Activated CD8-positive, alpha-beta T cell treated with anti-CD3 and anti-CD28 coated beads, Interleukin-2, amount 10 ng/mL, durations not matched to agents 7 days and 5 days (primary cell): Measurements from ENCODE around the gene SEMA3G. TPM values are rescaled to one million over a fixed set of nuclear protein-coding genes. Genes with fewer than 3 reads are reported as not detected.

Experiments
- ATAC-seq: fragments of 150-1000 bp; cut with Tn5 transposase; one replicate; pipeline ENCODE4 v1.10.0; 2021; ENCODE audit warnings: moderate library complexity
- CTCF ChIA-PET: fragments of 350-600 bp; sonication (Branson Sonifier 250); formaldehyde crosslinking; loops from one replicate; lab custom pipeline; 2021; ENCODE audit warnings: antibody characterized with exemption; lab: Charles Lee
- POLR2A ChIA-PET: fragments of 350-600 bp; sonication (Branson Sonifier 250); formaldehyde crosslinking; loops from one replicate; lab custom pipeline; 2021; ENCODE audit warnings: antibody characterized with exemption; lab: Charles Lee
- DNase-seq: peaks from one replicate; pipeline ENCODE4 v3.0.0-alpha.2; 2020
- H3K27ac Mint-ChIP-seq: one replicate; pipeline ENCODE4 v1.8.0; 2021; ENCODE audit warnings: mild to moderate bottlenecking, mixed read lengths
- H3K27me3 Mint-ChIP-seq: one replicate; pipeline ENCODE4 v1.8.0; 2021; ENCODE audit warnings: low read depth, mixed read lengths
- H3K36me3 Mint-ChIP-seq: one replicate; pipeline ENCODE4 v1.8.0; 2021; ENCODE audit warnings: low read depth, mixed read lengths
- H3K4me1 Mint-ChIP-seq: one replicate; pipeline ENCODE4 v1.8.0; 2021; ENCODE audit warnings: low read depth, mixed read lengths
- H3K4me3 Mint-ChIP-seq: one replicate; pipeline ENCODE4 v1.8.0; 2021; ENCODE audit warnings: mild to moderate bottlenecking, mixed read lengths
- H3K9me3 Mint-ChIP-seq: one replicate; pipeline ENCODE4 v1.8.0; 2022; ENCODE audit warnings: mixed read lengths; ENCODE audit not compliant: insufficient read depth
- total RNA-seq, 2 experiments: library from RNA; stranded (reverse); gene quantifications; one replicate each; pipeline ENCODE4 v1.2.3, GENCODE V29; 2021

Gene SEMA3G
- total RNA-seq, 2 experiments from 2014 or later = 0.13 to 0.21 TPM

DNA sequence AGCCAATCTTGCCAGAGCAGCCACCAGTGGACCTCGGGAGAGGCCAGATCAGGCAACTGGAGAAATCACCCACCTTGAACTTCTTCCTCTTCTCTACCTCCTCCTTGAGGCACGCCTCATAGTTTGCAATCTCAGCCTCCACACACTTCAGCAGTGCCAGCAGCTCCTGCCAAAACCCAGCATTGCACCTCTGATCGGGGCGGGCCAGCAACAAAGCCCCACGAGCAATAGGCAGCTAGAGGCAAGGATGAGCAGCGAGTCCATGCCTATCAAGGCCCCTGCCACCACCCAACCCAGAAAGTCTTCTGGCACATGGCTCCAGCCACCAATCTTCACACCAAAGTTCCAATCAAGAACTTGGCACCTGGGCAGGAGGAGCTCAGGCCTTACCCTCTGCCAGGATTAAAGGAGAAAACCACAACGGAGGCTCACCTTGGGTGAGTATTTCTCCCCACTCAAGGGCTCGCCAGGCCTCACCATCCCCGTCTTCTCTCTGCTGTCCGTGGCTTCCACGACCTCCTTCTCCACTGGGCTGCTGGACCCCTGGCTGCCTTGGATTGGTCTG, 42.1 kb downstream of the SEMA3G start:
- no peak overlapping the region for H3K27ac Mint-ChIP-seq
- CTCF ChIA-PET = no interaction called here
- POLR2A ChIA-PET = no interaction called here

GRCh38 chr3:52402101-52402521, 42.8 kb downstream of the SEMA3G start:
- peaks cover 47% of the 10 kb centered on the region for H3K36me3 Mint-ChIP-seq
- no peak overlapping the region for H3K27ac Mint-ChIP-seq
- ChIA-PET CTCF (no interaction called here), POLR2A (no interaction called here)
- DNase-seq (no peak), ATAC-seq (no peak)
- H3K4me3 Mint-ChIP-seq = no peak overlapping the region
- peaks cover 9% of the 10 kb centered on the region for H3K4me1 Mint-ChIP-seq
- no peaks in the 10 kb centered on the region for H3K27me3 Mint-ChIP-seq
- no peaks in the 10 kb centered on the region for H3K9me3 Mint-ChIP-seq

More for the DNA sequence above, 42.1 kb downstream of the SEMA3G start:
- Mint-ChIP-seq H3K4me1 (peaks cover 9% of the 10 kb centered on the region), H3K36me3 (peaks cover 54% of the 10 kb centered on the region), H3K27me3 (no peaks in the 10 kb centered on the region), H3K4me3 (no peak overlapping the region), H3K9me3 (no peaks in the 10 kb centered on the region)
- DNase-seq (no peak), ATAC-seq (no peak)

DNA sequence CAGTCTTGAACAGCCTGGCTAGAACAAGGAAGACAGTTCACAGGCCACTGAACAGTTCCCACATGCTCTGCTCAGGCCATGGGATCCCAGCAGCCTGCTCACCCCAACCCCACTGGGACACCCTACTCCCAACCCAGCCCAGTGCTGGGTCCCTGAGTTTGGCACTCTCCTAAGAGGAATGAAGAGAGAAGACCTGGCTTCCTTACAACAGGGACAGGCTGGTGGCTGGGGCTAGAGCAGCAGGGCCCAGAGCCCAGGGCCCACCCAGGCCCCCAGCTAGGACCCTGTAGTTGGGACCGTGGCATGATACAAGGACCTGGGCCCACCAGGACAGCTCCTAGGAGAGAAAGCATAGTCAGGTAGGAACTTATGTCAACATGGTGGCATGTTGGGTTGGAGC, 43.4 kb downstream of the SEMA3G start:
- ChIA-PET POLR2A (no interaction called here), CTCF (interaction anchor here (1.8 kb wide), 1 partner anchor 11 kb away, joined by 7 read pairs; no protein-coding TSS in a partner anchor)
- H3K4me1 Mint-ChIP-seq = peaks cover 5% of the 10 kb centered on the region
- no peaks in the 10 kb centered on the region for H3K27me3 Mint-ChIP-seq
- no peak for DNase-seq
- H3K27ac Mint-ChIP-seq = peak overlapping the region; percentile 41
- ATAC-seq = no peak
- peaks cover 43% of the 10 kb centered on the region for H3K36me3 Mint-ChIP-seq
- H3K4me3 Mint-ChIP-seq = no peak overlapping the region
- no peaks in the 10 kb centered on the region for H3K9me3 Mint-ChIP-seq

DNA sequence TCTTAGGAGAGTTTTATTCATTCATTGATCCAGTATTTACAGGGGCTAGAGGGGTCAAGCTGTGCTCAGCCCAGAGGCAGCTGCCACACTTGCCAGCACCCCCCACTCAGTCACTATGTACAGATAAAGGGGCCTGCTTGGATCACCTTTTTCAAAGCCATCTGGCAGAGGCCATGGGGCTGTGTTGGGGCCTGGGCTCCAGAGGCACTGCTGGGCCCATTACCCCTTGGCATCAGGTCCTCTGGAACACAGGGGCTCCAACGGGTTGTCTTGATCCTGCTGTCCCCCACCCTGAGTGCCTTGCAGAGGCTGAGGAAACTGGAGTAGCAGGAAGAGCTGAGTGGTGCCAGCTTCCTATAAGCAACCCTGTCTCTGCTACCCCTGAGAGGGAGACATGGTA, 43.9 kb downstream of the SEMA3G start:
- Mint-ChIP-seq H3K4me3 (no peak overlapping the region), H3K4me1 (peaks cover 3% of the 10 kb centered on the region), H3K27ac (peak overlapping the region; percentile 41), H3K36me3 (peaks cover 42% of the 10 kb centered on the region), H3K27me3 (no peaks in the 10 kb centered on the region), H3K9me3 (no peaks in the 10 kb centered on the region)
- CTCF ChIA-PET = interaction anchor here (1.8 kb wide), 1 partner anchor 12 kb away, joined by 7 read pairs; no protein-coding TSS in a partner anchor
- POLR2A ChIA-PET = interaction anchor here (0.6 kb wide), 1 partner anchor 38 kb away, joined by 3 read pairs; no protein-coding TSS in a partner anchor
- DNase-seq = no peak
- no peak for ATAC-seq

DNA sequence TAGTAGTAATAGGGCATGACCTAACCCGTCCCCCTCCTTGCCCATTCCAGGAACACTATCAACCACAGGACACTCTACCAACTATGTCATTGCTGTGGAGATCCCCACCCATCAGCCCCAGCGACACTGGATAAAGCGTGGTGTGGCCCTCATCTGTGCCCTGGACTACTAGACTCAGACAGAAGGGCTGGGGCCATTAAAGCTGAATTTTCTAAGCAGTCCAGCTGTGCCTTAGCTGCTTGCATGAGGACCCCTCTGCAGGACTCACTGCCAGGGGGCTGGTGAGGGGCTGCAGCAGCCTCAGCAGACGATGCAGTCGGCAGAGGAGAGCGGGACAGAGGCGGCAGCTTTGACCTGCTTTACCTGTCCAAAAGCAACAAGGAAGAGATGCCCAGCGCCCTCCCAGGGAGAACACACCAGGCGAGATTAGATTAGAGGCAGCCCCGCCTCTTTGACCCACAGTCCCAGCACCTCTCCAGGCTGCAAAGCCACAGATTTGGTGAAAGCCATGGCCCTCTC, 44.6 kb downstream of the SEMA3G start:
- Mint-ChIP-seq H3K27ac (no peak overlapping the region), H3K9me3 (no peaks in the 10 kb centered on the region), H3K36me3 (peaks cover 38% of the 10 kb centered on the region), H3K4me3 (no peak overlapping the region), H3K27me3 (no peaks in the 10 kb centered on the region), H3K4me1 (peaks cover 2% of the 10 kb centered on the region)
- CTCF ChIA-PET = interaction anchor here (1.8 kb wide), 1 partner anchor 12 kb away, joined by 7 read pairs; no protein-coding TSS in a partner anchor
- ATAC-seq = no peak
- DNase-seq = no peak
- POLR2A ChIA-PET = no interaction called here

- ChIA-PET CTCF (no interaction called here), POLR2A (no interaction called here)
- Mint-ChIP-seq H3K36me3 (peaks cover 32% of the 10 kb centered on the region), H3K4me1 (no peaks in the 10 kb centered on the region), H3K9me3 (no peaks in the 10 kb centered on the region), H3K27me3 (no peaks in the 10 kb centered on the region), H3K4me3 (no peak overlapping the region), H3K27ac (no peak overlapping the region)
- DNase-seq (no peak), ATAC-seq (no peak)
Measured at GRCh38 chr3:52399593-52399992, 45.3 kb downstream of the SEMA3G start.

- ATAC-seq (no peak), DNase-seq (no peak)
- Mint-ChIP-seq H3K4me1 (no peaks in the 10 kb centered on the region), H3K4me3 (no peak overlapping the region), H3K36me3 (peaks cover 28% of the 10 kb centered on the region), H3K9me3 (no peaks in the 10 kb centered on the region), H3K27me3 (no peaks in the 10 kb centered on the region), H3K27ac (no peak overlapping the region)
- ChIA-PET CTCF (interaction anchor here (1.0 kb wide), 1 partner anchor 10 kb away, joined by 4 read pairs; no protein-coding TSS in a partner anchor), POLR2A (interaction anchor here (1.7 kb wide), 1 partner anchor 9 kb away, joined by 8 read pairs; no protein-coding TSS in a partner anchor)
Measured at GRCh38 chr3:52399131-52399530, 45.8 kb downstream of the SEMA3G start.

GRCh38 chr3:52398670-52399081, 46.2 kb downstream of the SEMA3G start:
- no peak overlapping the region for H3K27ac Mint-ChIP-seq
- H3K4me1 Mint-ChIP-seq = no peaks in the 10 kb centered on the region
- ChIA-PET POLR2A (interaction anchor here (1.7 kb wide), 1 partner anchor 9 kb away, joined by 8 read pairs; no protein-coding TSS in a partner anchor), CTCF (interaction anchor here (1.0 kb wide), 1 partner anchor 10 kb away, joined by 4 read pairs; no protein-coding TSS in a partner anchor)
- H3K4me3 Mint-ChIP-seq = no peak overlapping the region
- ATAC-seq (no peak), DNase-seq (no peak)
- H3K27me3 Mint-ChIP-seq = no peaks in the 10 kb centered on the region
- H3K36me3 Mint-ChIP-seq = peaks cover 23% of the 10 kb centered on the region
- H3K9me3 Mint-ChIP-seq = no peaks in the 10 kb centered on the region

DNA sequence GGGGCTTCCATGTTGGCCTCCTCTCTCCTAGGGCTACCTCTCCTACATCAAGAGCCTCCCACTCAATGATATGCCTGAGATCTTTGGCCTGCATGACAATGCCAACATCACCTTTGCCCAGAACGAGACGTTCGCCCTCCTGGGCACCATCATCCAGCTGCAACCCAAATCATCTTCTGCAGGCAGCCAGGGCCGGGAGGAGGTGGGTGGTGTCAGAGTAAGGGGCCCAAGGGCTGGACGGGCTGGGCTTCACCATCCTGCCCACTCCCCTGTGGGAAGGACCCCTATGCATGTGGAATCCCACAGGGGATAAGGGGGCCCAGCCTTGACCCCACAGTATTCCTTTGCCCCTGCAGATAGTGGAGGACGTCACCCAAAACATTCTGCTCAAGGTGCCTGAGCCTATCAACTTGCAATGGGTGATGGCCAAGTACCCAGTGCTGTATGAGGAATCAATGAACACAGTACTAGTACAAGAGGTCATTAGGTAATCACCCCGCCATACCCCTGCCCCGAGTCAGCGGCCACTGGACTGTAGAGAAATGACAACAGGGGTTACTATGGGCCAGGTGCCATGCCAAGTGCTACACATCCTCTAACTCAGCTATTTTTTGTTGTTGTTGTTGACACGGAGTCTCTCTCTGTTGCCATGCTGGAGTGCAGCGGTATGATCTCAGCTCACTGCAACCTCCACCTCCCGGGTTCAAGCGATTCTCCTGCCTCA, 47.1 kb downstream of the SEMA3G start:
- no peaks in the 10 kb centered on the region for H3K9me3 Mint-ChIP-seq
- H3K4me1 Mint-ChIP-seq = no peaks in the 10 kb centered on the region
- CTCF ChIA-PET = interaction anchor here (1.0 kb wide), 1 partner anchor 9 kb away, joined by 4 read pairs; no protein-coding TSS in a partner anchor
- ATAC-seq (no peak), DNase-seq (no peak)
- no peaks in the 10 kb centered on the region for H3K27me3 Mint-ChIP-seq
- no peak overlapping the region for H3K4me3 Mint-ChIP-seq
- POLR2A ChIA-PET = interaction anchor here (1.7 kb wide), 1 partner anchor 10 kb away, joined by 8 read pairs; no protein-coding TSS in a partner anchor
- H3K36me3 Mint-ChIP-seq = peaks cover 18% of the 10 kb centered on the region
- no peak overlapping the region for H3K27ac Mint-ChIP-seq

DNA sequence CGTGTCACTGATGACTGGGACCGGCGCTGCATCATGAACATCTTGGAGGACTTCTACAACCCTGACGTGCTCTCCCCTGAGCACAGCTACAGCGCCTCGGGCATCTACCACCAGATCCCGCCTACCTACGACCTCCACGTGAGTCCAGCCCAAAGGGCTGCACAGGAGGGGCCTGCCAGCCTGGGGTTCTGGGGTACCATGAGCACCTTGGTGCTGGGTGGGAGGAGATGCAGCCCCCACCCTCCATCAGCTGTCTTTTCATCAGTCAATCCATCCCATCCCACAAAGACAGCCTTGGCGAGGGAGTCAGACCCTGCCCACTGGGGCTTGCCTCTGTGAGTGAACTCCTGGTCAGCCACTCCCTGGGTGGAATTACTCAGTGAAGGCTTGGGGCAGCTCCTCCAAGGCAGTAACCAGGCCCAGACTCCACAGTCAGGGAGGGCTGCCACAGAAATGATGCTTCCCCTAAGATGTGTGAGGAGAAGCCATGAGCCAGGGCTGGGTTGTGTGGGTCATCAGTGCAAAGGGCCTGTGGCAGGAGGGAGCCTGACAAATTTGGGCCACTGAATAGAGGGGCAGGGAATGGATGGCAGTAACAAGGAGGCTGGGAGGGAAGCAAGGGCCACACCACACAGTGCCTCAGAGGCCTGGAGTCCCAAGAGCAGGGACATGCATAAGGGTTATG, 47.9 kb downstream of the SEMA3G start:
- Mint-ChIP-seq H3K27ac (peak overlapping the region; percentile 15), H3K36me3 (peaks cover 12% of the 10 kb centered on the region), H3K27me3 (no peaks in the 10 kb centered on the region), H3K9me3 (no peaks in the 10 kb centered on the region), H3K4me3 (no peak overlapping the region), H3K4me1 (no peaks in the 10 kb centered on the region)
- POLR2A ChIA-PET = interaction anchor here (0.5 kb wide), 1 partner anchor 161 kb away, joined by 4 read pairs; no protein-coding TSS in a partner anchor
- DNase-seq (no peak), ATAC-seq (no peak)
- CTCF ChIA-PET = no interaction called here

- Mint-ChIP-seq H3K4me3 (no peak overlapping the region), H3K4me1 (no peaks in the 10 kb centered on the region), H3K27me3 (no peaks in the 10 kb centered on the region), H3K36me3 (peaks cover 10% of the 10 kb centered on the region), H3K27ac (no peak overlapping the region), H3K9me3 (no peaks in the 10 kb centered on the region)
- CTCF ChIA-PET = no interaction called here
- DNase-seq (no peak), ATAC-seq (no peak)
- POLR2A ChIA-PET = no interaction called here
Measured at GRCh38 chr3:52396011-52396906, 48.6 kb downstream of the SEMA3G start.
